Stomach (tissue), 9 donors: ENCODE data around the gene USP53. TPM values are rescaled to one million over a fixed set of nuclear protein-coding genes. Genes with fewer than 3 reads are reported as not detected.

ENCODE experiments used
- DNase-seq, 2 donors: peaks; one replicate each; pipeline versions ENCODE4 v3.0.0 to v3.0.0-alpha.2; 2013 to 2019
- H3K27ac ChIP-seq, 5 donors: fragments of 200-600 bp in 4 of 5; sonication (generic) in 4 of 5; one replicate each; pipeline ENCODE4 v1.5.1; 2013 to 2019; ENCODE audit warnings: mild to moderate bottlenecking in 1 of 5, moderate library complexity in 1 of 5
- H3K27me3 ChIP-seq, 3 donors: fragments of 200-600 bp; sonication (generic); one replicate each; pipeline ENCODE4 v1.5.1; 2017 to 2019; ENCODE audit warnings: mixed run types in 1 of 3
- H3K36me3 ChIP-seq, 4 donors: fragments of 200-600 bp; sonication (generic); 1 replicate in 3 of 4; 2 replicates in 1 of 4; pipeline ENCODE4 v1.5.1; 2016 to 2019
- H3K4me1 ChIP-seq, 4 donors: fragments of 200-600 bp; sonication (generic); one replicate each; pipeline ENCODE4 v1.5.1; 2016 to 2019
- H3K4me3 ChIP-seq, 4 donors: fragments of 200-600 bp; sonication (generic) in 3 of 4; one replicate each; pipeline ENCODE4 v1.5.1; 2016 to 2019; ENCODE audit warnings: mild to moderate bottlenecking in 1 of 4
- H3K9me3 ChIP-seq, 4 donors: fragments of 200-600 bp; sonication (generic); one replicate each; pipeline ENCODE4 v1.5.1; 2016 to 2019
- EP300 ChIP-seq: sonication (generic); formaldehyde crosslinking; IDR thresholded peaks from one replicate; pipeline ENCODE4 v1.6.1; 2017; ENCODE audit warnings: antibody characterized with exemption
- POLR2A ChIP-seq, 4 donors: fragments of 450-650 bp; IDR thresholded peaks; one replicate each; pipeline ENCODE4 v1.6.1; 2016; ENCODE audit warnings: antibody characterized with exemption in 4 of 4, control low read depth in 2 of 4, mild to moderate bottlenecking in 1 of 4, moderate library complexity in 1 of 4
- POLR2AphosphoS5 ChIP-seq, 3 donors: sonication (generic); formaldehyde crosslinking; IDR thresholded peaks; one replicate each; pipeline ENCODE4 v1.6.1; 2016; ENCODE audit warnings: antibody characterized with exemption in 3 of 3
- WGBS, 5 donors: extraction: QIAGEN DNeasy Blood & Tissue Kit in 3 of 5; methylation state at CpG; one replicate each; pipeline versions ENCODE4 v1.1.5 to v1.1.7; 2013 to 2018; 5-methylcytosine and 5-hydroxymethylcytosine counted together
- intact Hi-C: fragments of 100-400 bp; cut with DNase I; formaldehyde crosslinking; loops from one replicate; pipeline ENCODE4 v1.15.1; 2023; ENCODE audit warnings: low total_unique reads
- polyA plus RNA-seq, 3 donors: library from polyadenylated mRNA; stranded (reverse); fragments of 200-250 nt; gene quantifications; one replicate each; pipeline ENCODE4 v1.2.3, GENCODE V29; 2013
- total RNA-seq, 5 donors: library from RNA; depleted of rRNA; stranded (reverse); fragments of >200 nt; gene quantifications; one replicate each; pipeline versions ENCODE4 v1.1.0 to v1.2.3, GENCODE V29; 2014 to 2016
- TF ChIP-seq, protein P1 (sequence below), 7 experiments: fragments of 450-650 bp in 4 of 7; fragments of 200-600 bp in 3 of 7; sonication (generic) in 3 of 7; IDR thresholded peaks; one replicate each; pipeline ENCODE4 v1.5.1; 2016 to 2019; ENCODE audit warnings: antibody characterized with exemption in 7 of 7, control low read depth in 2 of 7, mild to moderate bottlenecking in 1 of 7
- donor health status: healthy with polysubstance abuse.
- donor health status: Bipolar disorder and iron deficiency.
- donor health status: healthy.

The USP53 gene
- total and polyA plus RNA-seq, 8 donors, result 15.8 to 116 (median 54.1) TPM

- peaks cover 5 to 13% (median 11%) of the 10 kb centered on the region in 4 donors for H3K4me1 ChIP-seq
- 89 to 98% (median 94%) methylated on average over 5 of the region's 5 CpGs for WGBS, 5 donors
- H3K9me3 ChIP-seq, result no peaks in the 10 kb centered on the region
- no peaks in the 10 kb centered on the region for H3K27me3 ChIP-seq
- TF ChIP-seq, protein P1, sequence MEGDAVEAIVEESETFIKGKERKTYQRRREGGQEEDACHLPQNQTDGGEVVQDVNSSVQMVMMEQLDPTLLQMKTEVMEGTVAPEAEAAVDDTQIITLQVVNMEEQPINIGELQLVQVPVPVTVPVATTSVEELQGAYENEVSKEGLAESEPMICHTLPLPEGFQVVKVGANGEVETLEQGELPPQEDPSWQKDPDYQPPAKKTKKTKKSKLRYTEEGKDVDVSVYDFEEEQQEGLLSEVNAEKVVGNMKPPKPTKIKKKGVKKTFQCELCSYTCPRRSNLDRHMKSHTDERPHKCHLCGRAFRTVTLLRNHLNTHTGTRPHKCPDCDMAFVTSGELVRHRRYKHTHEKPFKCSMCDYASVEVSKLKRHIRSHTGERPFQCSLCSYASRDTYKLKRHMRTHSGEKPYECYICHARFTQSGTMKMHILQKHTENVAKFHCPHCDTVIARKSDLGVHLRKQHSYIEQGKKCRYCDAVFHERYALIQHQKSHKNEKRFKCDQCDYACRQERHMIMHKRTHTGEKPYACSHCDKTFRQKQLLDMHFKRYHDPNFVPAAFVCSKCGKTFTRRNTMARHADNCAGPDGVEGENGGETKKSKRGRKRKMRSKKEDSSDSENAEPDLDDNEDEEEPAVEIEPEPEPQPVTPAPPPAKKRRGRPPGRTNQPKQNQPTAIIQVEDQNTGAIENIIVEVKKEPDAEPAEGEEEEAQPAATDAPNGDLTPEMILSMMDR (IDR thresholded peaks at IDR 0.05), result no peak
- no peak for TF ChIP-seq POLR2A (IDR thresholded peaks at IDR 0.05)
- no peak for TF ChIP-seq POLR2AphosphoS5 (IDR thresholded peaks at IDR 0.05)
- TF ChIP-seq EP300, result no peak
- no peaks in the 10 kb centered on the region for H3K36me3 ChIP-seq
- H3K4me3 ChIP-seq, result no peak overlapping the region
- intact Hi-C loops, result no loop called here
- no peak for DNase-seq
- H3K27ac ChIP-seq, result no peak overlapping the region
These were observed 91.2 kb downstream of the USP53 start for GRCh38 chr4:119303587-119304305.

- no peak for DNase-seq
- no peaks in the 10 kb centered on the region for H3K9me3 ChIP-seq
- H3K27me3 ChIP-seq, result no peaks in the 10 kb centered on the region
- intact Hi-C loops, result no loop called here
- H3K27ac ChIP-seq, result no peak overlapping the region
- no peaks in the 10 kb centered on the region for H3K36me3 ChIP-seq
- no peak overlapping the region for H3K4me3 ChIP-seq
- TF ChIP-seq EP300 (no peak), POLR2AphosphoS5 (IDR thresholded peaks at IDR 0.05) (no peak), POLR2A (IDR thresholded peaks at IDR 0.05) (no peak)
- TF ChIP-seq, protein P1 (IDR thresholded peaks at IDR 0.05), result no peak
- H3K4me1 ChIP-seq, result peaks cover 0 to 7% (median 4%) of the 10 kb centered on the region in 4 donors
These were observed 91.9 kb downstream of the USP53 start for GRCh38 chr4:119304431-119304830.

- Histone ChIP-seq H3K4me3 (no peak overlapping the region), H3K9me3 (no peaks in the 10 kb centered on the region), H3K4me1 (no peaks in the 10 kb centered on the region), H3K27me3 (no peaks in the 10 kb centered on the region), H3K36me3 (no peaks in the 10 kb centered on the region), H3K27ac (no peak overlapping the region)
- intact Hi-C loops, result no loop called here
- no peak for DNase-seq
- TF ChIP-seq, protein P1 (IDR thresholded peaks at IDR 0.05), result no peak
- TF ChIP-seq POLR2AphosphoS5 (IDR thresholded peaks at IDR 0.05), result no peak
- TF ChIP-seq EP300, result no peak
- TF ChIP-seq POLR2A (IDR thresholded peaks at IDR 0.05), result no peak
These were observed 95.1 kb downstream of the USP53 start for GRCh38 chr4:119307606-119308005.

GRCh38 chr4:119310826-119311225 is 98.3 kb downstream of the USP53 start:
- WGBS, 5 donors, result 62 to 89% (median 68%) methylated on average over 1 of the region's 1 CpG
- Histone ChIP-seq H3K27ac (no peak overlapping the region), H3K9me3 (no peaks in the 10 kb centered on the region), H3K4me3 (no peak overlapping the region), H3K27me3 (peaks cover 0 to 3% (median 0%) of the 10 kb centered on the region in 3 donors), H3K4me1 (peaks cover 0 to 3% (median 0%) of the 10 kb centered on the region in 4 donors), H3K36me3 (no peaks in the 10 kb centered on the region)
- TF ChIP-seq, protein P1 (IDR thresholded peaks at IDR 0.05), result no peak
- TF ChIP-seq POLR2AphosphoS5 (IDR thresholded peaks at IDR 0.05), result no peak
- no peak for DNase-seq
- intact Hi-C loops, result no loop called here
